ENCODE measurements around the gene FNTB. TPM values are rescaled to one million over a fixed set of nuclear protein-coding genes. Genes with fewer than 3 reads are reported as not detected.
A peak's percentile ranks its signal among the peaks of the same experiment; 100 is the strongest.
"Not testable (repeated sequence)": the region's sequence is repeated elsewhere in the genome, so short reads cannot be mapped to it uniquely, and the experiment has no call there.

Gene FNTB
- total RNA-seq, 1 donor from 2014 or later, result 22.4 TPM

GRCh38 chr14:65026526-65026925 lies 39.8 kb downstream of the FNTB start:
- Mint-ChIP-seq H3K27ac (no peak overlapping the region), H3K4me3 (ENCODE audit: low read depth) (no peak overlapping the region), H3K36me3 (ENCODE audit: insufficient read depth) (peaks cover 5% of the 10 kb centered on the region), H3K27me3 (no peaks in the 10 kb centered on the region), H3K4me1 (ENCODE audit: low read depth) (peaks cover 2% of the 10 kb centered on the region), H3K9me3 (ENCODE audit: low read depth) (no peaks in the 10 kb centered on the region)
- DNase-seq (ENCODE audit: low spot score, unreplicated experiment), result no peak
- TF ChIP-seq, protein P1, sequence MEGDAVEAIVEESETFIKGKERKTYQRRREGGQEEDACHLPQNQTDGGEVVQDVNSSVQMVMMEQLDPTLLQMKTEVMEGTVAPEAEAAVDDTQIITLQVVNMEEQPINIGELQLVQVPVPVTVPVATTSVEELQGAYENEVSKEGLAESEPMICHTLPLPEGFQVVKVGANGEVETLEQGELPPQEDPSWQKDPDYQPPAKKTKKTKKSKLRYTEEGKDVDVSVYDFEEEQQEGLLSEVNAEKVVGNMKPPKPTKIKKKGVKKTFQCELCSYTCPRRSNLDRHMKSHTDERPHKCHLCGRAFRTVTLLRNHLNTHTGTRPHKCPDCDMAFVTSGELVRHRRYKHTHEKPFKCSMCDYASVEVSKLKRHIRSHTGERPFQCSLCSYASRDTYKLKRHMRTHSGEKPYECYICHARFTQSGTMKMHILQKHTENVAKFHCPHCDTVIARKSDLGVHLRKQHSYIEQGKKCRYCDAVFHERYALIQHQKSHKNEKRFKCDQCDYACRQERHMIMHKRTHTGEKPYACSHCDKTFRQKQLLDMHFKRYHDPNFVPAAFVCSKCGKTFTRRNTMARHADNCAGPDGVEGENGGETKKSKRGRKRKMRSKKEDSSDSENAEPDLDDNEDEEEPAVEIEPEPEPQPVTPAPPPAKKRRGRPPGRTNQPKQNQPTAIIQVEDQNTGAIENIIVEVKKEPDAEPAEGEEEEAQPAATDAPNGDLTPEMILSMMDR (IDR thresholded peaks at IDR 0.05; ENCODE audit: unreplicated experiment), result no peak

- H3K27ac Mint-ChIP-seq, result no peak overlapping the region
Observed at GRCh38 chr14:65027127-65027799, 40.6 kb downstream of the FNTB start.

DNA sequence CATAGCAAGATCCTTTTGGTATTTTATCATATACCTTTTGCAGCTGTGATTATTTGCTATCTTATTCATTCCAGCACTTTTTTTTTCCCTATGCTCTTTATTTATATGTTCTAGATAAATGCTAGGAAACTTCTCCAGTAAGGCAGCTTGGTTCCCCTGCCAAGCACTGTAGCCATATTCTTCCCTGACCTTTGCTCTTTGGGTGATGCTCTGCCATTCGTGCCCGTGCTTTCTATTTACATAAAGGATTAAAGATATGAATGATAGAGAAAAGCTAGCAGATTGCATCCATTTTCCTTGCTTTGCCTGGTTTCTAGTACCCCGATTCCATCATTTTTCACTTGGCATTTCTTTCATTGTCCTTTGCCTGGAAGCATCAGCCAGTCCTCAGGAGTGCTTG lies 42.2 kb downstream of the FNTB start:
- Mint-ChIP-seq H3K36me3 (ENCODE audit: insufficient read depth) (peaks cover 10% of the 10 kb centered on the region), H3K27ac (no peak overlapping the region)

More at GRCh38 chr14:65027127-65027799, 40.6 kb downstream of the FNTB start:
- no peak for DNase-seq (ENCODE audit: low spot score, unreplicated experiment)
- H3K4me3 Mint-ChIP-seq (ENCODE audit: low read depth), result no peak overlapping the region
- H3K36me3 Mint-ChIP-seq (ENCODE audit: insufficient read depth), result peaks cover 8% of the 10 kb centered on the region
- H3K27me3 Mint-ChIP-seq, result no peaks in the 10 kb centered on the region
- TF ChIP-seq, protein P1 (IDR thresholded peaks at IDR 0.05; ENCODE audit: unreplicated experiment), result no peak
- H3K9me3 Mint-ChIP-seq (ENCODE audit: low read depth), result no peaks in the 10 kb centered on the region
- peaks cover 2% of the 10 kb centered on the region for H3K4me1 Mint-ChIP-seq (ENCODE audit: low read depth)

GRCh38 chr14:65031321-65031720 lies 44.6 kb downstream of the FNTB start:
- not testable (repeated sequence) for H3K4me1 Mint-ChIP-seq (ENCODE audit: low read depth); H3K27ac Mint-ChIP-seq; H3K4me3 Mint-ChIP-seq (ENCODE audit: low read depth); H3K9me3 Mint-ChIP-seq (ENCODE audit: low read depth); DNase-seq (ENCODE audit: low spot score, unreplicated experiment); H3K27me3 Mint-ChIP-seq
- H3K36me3 Mint-ChIP-seq (ENCODE audit: insufficient read depth), result peaks cover 15% of the 10 kb centered on the region

More for the DNA sequence above, 42.2 kb downstream of the FNTB start:
- H3K4me3 Mint-ChIP-seq (ENCODE audit: low read depth), result no peak overlapping the region
- no peaks in the 10 kb centered on the region for H3K27me3 Mint-ChIP-seq
- H3K9me3 Mint-ChIP-seq (ENCODE audit: low read depth), result no peaks in the 10 kb centered on the region
- H3K4me1 Mint-ChIP-seq (ENCODE audit: low read depth), result peaks cover 2% of the 10 kb centered on the region
- no peak for DNase-seq (ENCODE audit: low spot score, unreplicated experiment)
- TF ChIP-seq, protein P1 (IDR thresholded peaks at IDR 0.05; ENCODE audit: unreplicated experiment), result no peak

- peaks cover 16% of the 10 kb centered on the region for H3K36me3 Mint-ChIP-seq (ENCODE audit: insufficient read depth)
- H3K9me3 Mint-ChIP-seq (ENCODE audit: low read depth), result no peaks in the 10 kb centered on the region
- H3K27ac Mint-ChIP-seq, result peak overlapping the region; percentile 16
Observed at GRCh38 chr14:65032319-65032718, 45.6 kb downstream of the FNTB start.

More at GRCh38 chr14:65032319-65032718, 45.6 kb downstream of the FNTB start:
- Mint-ChIP-seq H3K4me3 (ENCODE audit: low read depth) (no peak overlapping the region), H3K4me1 (ENCODE audit: low read depth) (peaks cover 2% of the 10 kb centered on the region), H3K27me3 (no peaks in the 10 kb centered on the region)
- no peak for DNase-seq (ENCODE audit: low spot score, unreplicated experiment)
- TF ChIP-seq, protein P1 (IDR thresholded peaks at IDR 0.05; ENCODE audit: unreplicated experiment), result no peak
